ENCODE data around the gene DIPK1A.

GRCh38 chr1:92884195-92884594 lies 77.1 kb downstream of the DIPK1A start:
- TF ChIP-seq CTCF (conservative IDR thresholded peaks at IDR 0.05) (no peak), EZH2 (IDR thresholded peaks at IDR 0.05; ENCODE audit: low read depth) (no peak)

All from PC-9 (cell line).